Activated CD4-positive, alpha-beta T cell treated with anti-CD3 and anti-CD28 coated beads for 1 hour (primary cell): ENCODE data around the gene RFPL2.

Experiments used
- DNase-seq: peaks from one replicate; pipeline ENCODE4 v3.0.0-alpha.2; 2020

The RFPL2 gene

DNA sequence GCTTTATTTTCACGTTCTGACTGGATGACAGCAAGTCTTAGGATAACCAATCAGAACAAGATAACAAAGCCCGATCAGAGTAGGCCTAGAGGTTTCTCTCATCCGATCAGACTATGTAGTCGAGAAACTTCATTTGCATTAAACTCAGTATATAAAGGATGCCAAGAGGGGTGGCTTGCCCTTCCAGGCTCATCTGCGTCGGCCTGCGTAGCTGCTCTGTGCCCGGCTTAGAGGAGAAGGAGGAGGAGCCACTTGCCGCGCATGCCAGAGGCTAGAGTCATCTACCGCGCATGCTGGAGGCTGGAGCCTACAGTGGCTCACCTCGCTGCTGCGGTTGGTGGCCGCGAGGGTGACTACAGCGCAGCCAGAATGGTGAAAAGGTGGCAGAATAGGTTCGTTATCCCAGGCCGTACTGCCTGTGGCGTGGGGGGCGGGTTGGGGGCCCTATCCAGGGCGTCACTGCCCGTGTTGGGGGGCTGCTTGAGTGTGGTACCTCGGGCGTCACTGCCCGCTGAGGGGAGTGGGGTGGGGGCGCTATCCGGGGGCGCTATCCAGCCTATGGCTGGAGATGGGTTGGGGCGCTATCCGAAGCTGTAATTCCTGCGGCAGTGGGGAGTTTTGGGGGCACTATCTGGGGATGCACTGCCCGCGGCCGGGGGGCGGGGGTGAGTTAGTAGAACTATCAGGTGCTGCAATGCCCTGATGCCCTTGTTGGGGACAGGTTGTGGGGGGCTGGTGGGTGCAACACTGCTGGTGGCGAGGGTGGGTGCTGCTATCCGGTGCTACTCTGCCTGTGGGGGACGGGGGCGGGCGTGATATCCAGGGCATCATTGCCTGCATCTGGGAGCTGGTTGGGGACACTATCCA, at the start of gene RFPL2:
Gene RFPL2 (minus strand): TSS at position 218 of the 867 bp plus-strand sequence. CDS start 2,622 bp downstream, outside the sequence.
- DNase-seq, result no peak

DNA sequence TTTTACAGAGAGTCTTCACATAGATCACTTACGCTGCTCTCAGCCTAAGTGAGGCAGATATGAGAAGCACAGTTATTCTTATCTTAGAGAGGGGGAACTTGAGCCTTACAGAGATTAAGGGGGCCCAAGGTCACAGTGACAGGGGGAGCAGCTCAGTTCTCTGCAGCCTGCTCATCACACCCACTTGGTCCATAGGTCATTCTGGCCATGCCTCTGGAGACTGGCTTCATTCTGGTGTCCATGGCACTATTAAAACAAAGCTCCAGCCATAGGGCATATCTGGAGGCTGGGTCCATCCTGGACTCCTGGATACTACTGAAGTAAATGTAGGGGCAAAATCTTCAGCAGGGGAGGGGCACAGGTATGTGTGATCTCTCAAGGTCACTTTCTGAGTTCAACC, 44.4 kb upstream of the RFPL2 start:
- DNase-seq, result no peak

DNA sequence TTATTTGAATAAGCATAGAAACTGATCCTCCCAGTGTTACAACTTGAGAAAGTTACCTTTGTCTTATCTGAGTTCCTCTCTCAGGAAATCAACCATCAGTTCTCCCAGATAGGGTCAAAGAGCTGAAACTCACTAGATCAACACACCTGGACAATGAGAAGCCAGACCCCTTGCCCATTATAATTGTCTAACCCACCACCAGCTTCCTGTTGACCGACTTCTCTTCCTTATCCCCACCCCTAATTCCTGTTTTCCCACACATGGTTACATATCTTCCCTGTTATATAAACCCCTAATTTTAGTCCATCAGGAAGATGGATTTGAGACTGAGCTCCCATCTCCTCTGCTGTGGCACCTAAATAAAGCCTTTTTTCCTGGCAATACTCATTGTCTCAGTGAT, 43.4 kb upstream of the RFPL2 start:
- DNase-seq, result no peak

DNA sequence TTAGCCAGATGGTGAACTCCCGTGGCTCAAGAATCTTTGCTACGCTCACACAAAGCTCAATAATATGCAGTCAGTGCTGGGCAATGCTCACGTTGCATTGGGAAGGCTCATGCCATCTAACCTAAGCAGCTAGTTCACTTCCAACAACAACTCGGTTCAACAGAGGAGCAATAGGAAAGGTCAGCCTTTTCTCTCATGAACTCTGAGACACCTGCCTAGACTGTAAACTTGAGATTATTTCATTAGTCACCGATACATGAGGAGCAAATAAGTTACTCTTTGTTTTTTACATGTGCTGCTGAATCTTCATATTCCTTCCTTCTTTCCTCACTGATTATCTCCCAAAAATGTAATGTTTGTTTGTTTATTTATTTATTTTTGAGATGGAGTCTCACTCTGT, 41.3 kb upstream of the RFPL2 start:
- DNase-seq, result no peak

DNA sequence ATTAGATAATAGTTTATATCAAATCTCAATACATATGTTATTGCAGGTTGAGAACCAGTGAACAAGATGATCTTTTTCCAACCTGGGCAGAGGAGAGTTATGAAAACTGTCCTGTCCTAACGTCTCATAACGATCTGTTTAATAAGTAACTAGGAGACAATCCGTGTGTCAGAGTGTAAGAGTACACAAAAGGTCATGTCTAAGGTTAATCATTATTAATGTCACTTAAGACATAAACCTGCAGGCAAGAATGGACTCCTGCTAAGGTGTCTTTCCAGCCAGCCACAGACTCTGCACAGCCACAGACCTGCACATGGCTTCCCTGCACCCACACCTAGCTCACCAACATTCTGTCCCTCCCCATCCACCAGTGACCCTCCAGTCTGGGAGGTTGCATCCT, 40.2 kb upstream of the RFPL2 start:
- DNase-seq, result no peak

DNA sequence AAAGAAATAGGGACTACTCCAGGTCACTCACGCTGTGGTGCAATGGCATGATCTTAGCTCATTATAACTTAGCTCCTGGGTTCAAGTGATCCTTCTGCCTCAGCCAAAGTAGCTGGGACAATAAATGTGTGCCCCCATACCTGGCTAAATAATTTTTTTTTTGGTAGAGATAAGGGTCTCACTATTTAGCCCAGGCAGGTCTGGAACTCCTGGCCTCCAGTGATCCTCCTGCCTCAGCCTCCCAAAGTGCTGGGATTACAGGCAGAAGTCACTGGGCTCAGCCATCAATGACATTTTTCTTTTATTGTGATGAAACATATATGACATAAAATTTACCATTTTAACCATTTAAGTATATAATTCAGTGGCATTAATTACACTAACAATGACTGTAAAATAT, 39.7 kb upstream of the RFPL2 start:
- DNase-seq, result no peak

DNA sequence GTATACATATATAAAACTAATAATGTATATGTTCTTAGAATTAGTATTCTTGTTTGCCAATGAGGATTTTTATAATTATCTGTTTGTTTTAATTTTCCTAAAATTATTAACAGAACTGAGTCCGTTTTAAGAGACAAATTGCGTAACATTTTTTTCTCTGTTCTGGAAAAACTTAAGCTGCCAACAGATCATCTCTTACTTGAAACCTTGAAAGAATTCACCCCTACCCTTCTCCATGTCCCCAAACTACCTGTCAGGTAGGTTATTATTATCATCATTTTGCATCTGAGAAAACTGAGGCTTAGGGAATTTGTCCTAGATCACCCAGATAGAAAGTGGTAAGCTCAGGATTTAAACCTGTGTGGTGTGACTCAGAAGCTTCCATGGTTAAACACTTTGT, 35.6 kb upstream of the RFPL2 start:
- DNase-seq, result no peak

DNA sequence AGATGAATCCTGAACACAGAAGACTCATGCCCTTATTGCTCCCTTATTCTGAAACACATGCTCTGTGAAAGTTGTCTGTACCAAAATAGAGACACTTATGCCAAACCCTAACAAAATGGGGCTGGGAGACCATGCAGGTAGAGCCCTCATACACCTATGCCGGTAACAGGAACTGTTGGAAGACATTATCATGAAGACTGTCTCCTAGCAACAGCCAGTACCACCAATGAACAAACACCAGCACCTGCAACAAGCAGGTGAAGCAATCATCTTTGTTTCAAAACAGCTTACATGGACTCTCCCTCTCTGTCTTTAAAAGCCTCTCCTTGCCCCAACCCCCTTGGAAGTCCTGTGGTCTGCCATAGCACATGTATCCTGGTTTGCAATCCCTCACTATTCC, 33.0 kb upstream of the RFPL2 start:
- DNase-seq, result no peak

DNA sequence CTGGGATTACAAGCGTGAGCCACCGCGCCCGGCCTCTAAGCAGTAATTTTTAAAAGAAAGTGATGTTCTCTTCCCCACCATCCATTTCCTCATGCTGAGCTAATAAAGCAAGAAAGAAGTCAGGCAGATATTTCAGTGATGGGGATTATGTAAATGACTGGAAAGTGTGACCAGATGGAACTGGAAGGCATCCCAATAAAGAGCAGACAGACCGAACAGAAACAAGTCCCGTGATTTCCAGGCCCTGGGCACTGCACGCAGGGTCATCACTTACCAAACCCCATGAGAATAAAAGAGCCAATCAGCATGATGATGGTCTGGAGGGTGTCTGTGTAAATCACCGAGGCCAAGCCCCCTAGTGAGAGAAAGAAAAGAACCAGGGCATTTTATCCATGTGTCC, 32.1 kb upstream of the RFPL2 start:
- no peak for DNase-seq

DNA sequence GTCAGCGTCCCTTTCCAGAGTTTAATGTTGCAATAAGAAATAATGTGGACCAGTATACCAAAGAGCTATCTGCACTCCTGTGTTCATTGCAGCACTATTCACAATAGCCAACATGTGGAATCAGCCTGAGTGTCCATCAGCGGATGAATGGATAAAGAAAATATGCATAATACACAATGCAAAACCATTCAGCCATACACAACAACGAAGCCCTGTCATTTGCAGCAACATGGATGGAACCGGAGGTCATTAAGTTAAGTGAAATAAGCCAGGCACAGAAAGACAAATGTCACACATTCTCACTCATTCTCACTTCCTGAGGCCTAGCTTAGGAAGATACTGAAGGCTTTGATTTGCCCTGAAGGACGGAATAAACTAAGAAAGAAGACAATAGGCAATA, 28.2 kb upstream of the RFPL2 start:
- no peak for DNase-seq

DNA sequence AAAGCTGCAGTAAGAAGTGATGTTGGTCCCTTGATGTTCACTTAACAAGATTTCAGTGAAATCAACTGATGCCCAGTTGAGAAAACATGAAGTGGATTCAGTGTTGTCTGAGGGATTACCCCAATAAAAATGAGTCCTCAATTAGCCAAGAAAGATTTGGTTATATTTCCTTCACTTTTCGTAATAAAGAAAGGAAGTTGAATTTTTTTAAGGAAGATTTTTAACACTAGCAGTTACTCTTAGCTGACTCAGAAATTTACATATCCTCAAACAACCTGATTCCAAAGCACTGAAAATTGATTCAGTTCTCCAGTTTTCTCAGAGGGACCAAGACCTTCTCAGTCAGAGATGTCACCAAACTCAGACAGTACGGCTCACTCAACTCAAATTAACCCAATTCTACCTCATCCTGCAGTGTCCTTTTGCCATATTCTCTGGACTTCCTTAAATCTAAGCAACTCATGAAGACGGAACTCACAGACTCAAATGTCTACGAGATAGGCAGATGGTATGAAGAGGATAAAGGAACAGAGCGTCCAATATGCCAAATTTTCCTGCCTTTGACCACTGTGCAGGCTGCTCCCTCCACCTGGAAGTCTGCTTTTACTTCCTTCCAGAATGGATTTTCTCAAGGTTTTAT, 27.4 kb upstream of the RFPL2 start:
- no peak for DNase-seq

DNA sequence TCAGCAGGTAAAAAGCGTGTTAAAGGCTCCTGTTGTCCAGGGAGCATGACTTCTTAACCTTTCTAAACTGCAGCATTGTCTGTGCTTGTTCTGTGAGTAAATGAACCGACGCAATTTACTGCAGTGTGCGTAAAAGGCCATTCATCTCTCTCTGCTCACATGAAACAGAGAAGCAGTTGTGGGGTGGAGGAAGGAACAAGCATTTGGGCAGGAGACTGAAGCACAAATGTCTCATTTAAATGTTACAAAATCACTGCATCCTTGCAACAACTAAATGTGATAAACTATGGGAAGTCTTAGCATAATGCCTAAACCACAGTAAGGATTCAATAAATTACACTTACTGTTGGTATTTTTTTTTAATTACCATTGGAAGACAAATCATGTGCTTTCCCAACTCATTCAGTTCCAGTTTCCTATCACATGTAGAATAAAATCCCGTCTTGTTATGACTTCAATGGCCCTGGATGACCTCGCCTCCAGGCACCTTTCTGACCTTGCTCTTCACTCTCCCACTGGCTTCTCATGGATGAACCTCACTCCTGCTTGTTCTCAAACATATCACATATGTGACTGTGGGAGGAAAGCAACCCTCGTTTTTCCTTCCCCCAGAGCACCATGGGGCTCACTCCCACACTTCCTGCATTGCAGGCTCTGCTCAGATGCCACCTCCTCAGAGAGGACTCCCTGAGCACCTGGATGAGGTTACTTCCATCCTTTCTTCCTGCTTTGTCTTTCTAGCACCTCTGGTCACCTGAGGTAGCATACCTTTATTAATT, 21.6 kb upstream of the RFPL2 start:
- DNase-seq, result no peak

DNA sequence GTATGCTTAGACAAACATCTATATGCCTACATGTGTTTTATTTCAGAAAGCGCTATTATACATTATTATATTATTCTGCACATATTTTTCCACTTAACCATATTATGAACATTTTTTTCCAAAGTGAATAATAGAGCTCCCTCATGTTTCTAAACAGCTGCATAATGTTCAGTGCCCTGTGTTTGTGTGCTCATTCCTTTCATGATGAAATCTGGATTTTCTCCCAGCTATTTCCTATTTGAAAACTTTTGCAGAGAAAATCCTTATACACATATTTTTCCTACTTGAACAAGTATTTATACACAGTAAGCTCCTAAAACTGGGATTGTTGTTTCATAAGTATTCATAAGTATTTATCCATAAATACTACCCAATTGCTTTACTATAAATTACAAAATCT, 18.1 kb upstream of the RFPL2 start:
- DNase-seq, result no peak

DNA sequence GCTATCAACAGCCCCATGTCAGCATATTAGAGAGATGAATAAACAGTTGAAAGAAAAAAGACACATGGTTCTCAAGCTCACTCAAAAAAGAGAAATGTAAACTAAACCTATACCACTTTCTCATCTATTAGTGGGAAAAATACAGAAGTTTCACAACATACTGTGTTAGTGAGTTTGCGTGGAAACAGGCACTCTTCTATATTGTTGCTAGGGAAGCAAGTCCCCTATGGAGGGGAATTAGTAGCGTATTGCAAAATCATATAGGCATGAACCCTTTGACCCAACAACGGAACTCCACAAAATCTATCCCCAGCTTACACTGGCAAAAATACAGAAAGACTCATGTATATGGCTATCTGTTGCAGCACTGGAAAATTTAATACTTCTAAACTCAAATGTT, 14.2 kb upstream of the RFPL2 start:
- no peak for DNase-seq

DNA sequence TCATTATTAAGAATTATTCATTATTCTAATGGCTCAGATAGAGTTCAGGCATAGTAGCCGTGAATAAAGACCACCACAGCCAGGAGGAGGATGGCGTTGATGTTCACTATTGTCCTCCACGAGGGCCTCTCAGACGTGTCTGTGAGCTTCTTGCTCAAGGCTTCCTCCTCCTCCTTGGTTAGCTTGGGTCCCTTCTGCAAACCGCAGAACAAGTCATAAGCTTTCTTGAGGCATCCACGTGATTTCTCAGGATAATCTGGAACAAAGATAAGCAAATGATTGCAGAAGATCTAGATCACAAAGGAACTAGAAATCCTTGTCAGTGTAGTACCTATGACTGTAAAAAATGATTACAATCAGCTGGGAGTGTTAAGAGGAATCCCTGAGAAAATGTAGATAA, 13.6 kb upstream of the RFPL2 start:
- DNase-seq, result no peak

DNA sequence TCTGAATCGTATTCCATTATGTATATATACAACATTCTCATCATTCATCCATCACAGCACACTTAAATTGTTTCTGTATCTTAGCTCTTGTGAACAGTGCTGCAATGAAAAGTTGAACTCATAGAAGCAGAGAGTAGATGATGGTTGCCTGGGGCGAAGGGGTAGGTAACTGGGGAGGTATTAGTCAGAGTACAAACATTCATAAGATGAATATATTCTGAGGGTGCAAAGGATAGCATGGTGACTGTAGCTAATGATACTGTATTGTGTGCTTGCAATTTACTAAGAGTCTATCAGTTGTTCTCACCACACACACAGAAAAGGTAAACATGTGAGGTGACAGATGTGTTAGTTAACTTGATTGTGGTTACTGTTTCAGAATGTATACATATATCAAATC, 12.6 kb upstream of the RFPL2 start:
- no peak for DNase-seq

DNA sequence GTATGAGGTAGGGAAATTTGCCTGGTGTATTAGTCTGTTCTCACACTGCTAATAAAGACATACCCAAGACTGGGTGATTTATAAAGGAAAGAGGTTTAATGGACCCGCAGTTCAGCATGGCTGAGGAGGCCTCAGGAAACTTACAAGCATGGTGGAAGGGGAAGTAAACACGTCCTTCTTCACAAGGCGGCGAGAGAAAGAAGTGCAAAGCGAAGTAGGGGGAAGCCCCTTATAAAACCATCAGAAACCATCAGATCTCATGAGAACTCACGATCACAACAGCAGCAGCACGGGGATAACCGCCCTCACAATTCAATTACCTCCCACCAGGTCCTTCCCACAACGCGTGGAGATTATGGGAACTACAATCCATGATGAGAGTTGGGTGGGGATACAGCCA, 12.0 kb upstream of the RFPL2 start:
- DNase-seq, result no peak

DNA sequence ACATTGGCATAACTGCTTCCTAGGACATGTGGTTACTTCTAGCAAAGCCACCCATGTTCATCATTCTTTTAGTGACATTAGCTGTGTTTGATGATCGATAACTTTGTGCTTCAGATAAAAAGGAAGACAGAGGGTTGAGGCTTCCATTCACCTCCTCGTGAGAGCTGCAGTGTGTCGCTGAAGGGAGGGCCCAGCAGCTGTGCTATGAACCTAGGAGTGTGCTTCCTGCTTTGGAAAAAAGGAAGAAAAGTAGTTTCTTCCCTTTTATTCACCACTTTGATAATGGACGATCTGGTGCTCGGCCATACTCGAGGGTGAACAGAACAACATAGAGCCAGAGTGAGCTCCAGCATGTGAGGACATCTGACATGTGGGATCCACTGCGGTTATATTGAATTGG, 6.1 kb upstream of the RFPL2 start:
- DNase-seq, result no peak

DNA sequence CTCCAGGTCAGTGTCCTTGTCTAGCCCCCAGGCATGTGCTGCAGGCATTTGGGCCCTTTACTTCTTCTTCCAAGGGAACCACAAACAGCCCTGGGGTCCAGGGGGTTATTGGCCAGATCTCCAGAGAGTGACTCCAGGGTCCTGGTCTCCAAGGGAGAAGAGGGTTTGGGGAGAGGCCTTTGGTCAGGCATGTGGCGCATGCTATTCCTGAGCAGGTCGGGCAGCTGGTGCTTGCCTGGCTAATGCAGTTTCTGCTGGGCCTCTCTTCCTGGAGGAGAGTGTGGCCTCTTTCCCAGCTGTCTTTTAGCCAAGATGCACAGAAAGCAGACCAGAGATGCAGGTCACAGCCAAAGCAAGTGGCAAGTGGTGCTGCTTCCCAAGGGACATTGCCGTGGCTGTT, 3.8 kb upstream of the RFPL2 start:
- DNase-seq, result no peak

DNA sequence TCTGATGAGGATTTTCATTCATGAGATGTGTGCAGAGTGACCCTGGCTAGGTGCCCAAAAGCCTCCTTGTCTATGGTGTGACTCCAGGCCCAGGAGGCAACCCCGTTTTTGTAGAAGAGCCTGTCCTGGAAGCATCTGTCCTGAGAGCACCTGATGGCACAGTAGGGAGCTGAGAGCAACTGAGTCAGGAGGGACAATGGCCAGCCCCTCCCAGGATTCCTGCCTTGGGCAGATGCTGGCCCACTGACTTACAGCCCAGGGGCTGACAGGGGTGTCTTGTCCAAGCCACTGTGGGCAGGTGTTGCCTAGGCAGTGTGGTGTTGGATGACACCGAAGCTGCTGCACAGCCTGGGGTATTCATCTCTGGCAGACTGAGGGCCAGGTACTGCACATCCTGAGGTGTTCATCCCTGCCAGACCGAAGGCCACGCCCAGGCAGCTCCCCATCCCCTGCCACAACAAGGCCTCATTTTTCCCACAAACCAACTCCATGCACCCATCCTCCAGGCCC, 3.2 kb upstream of the RFPL2 start:
- no peak for DNase-seq

DNA sequence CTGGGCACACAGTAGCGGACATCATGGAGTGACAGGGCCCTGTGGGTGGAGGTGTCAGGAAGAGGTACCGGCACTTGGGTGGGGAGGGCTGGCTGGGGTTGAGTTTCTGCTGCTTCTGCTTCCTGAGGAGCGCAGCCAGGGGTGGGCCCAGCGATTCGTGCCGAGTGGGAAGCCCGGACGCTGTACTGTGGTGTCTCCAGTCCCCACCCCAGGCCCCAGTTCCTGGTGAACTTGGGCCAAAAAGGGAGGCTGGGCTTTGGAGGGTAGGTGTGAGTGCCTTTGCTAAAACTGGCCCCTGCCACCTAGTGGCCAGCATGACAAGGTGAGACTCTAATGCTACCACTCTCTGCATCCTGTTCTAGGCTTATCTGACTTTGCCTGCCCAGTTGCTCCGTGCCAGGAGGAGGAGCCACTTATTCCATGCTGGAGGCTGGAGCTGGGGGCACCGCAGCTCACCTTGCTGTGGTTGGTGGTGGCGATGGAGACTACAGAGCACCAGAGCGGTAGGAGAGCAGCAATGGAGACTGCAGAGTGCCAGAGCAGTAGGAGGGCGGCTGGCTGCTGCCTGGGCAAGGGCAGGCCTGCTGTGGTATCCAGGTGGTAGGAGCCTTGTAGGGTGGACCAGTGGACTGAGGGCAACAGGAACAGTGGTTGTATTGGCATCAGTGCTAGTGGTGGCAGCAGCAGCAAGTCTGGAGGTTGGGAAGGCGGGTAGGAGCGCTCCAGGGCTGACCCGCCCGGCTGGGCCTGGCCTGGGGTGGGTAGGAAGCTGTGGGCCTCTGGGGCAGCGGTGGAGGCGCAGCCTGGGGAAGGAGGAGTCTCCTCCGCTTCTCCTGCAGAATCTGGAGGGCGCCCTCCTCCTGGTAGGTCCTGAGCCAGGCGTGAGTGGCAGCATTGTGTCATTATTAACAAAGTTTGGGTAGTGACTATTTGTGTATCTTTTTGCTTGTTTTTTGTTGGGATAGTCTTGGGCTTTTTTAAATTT, 2.2 kb upstream of the RFPL2 start:
- DNase-seq, result no peak

DNA sequence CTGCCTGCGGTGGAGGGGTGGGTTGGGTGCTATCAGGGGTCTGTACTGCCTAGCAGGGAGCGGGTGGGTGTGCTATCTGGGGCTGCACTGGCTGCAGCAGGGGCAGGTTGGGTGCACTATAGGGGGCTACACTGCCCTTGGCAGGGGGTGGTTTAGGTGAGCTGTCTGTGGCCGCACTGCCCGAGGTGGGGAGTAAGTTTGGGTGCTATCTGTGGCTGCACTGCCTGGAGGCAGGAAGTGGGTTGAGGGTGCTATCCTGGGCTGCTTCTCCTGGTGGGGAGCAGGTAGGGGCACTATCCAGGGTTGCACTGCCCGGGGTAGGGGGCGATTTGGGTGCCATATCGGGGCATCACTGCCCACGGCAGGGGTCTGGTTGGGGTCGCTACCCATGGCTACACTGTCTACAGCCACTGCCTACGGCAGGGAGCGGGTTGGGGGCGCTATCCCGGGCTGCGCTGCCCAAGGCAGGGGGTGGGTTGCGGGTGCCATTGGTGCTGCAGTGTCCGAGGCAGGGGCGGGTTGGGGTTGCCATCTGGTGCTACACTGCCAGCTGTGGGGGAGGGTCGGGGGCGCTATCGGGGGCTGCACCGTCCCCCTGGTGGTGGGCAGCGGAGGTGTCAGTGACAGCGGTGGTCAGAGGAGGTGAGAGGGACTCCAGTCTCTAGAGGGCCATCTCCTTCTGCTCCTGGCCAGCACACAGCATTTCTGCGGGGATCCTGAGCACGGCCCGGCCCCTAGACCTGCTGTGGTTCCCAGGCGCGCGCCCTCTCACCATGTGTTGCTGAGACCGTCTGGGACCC, 1.3 kb upstream of the RFPL2 start:
- DNase-seq, result no peak
